OCI-LY7 (cell line): ENCODE data around the gene TBC1D23. TPM values are rescaled to one million over a fixed set of nuclear protein-coding genes. Genes with fewer than 3 reads are reported as not detected.

ENCODE experiments used
- BruUV-seq: library from RNA; stranded (reverse); fragments of 400-500 nt; replicated peaks from 2 replicates; lab custom pipeline; 2021; lab: Mats Ljungman, UMichigan
- CTCF ChIA-PET: fragments of 300-600 bp; sonication (Branson Sonifier 250); formaldehyde crosslinking; loops from one replicate; lab custom pipeline; 2022; ENCODE audit warnings: antibody characterized with exemption; ENCODE audit not compliant: unreplicated experiment; lab: Charles Lee
- POLR2A ChIA-PET: fragments of 300-600 bp; sonication (Branson Sonifier 250); formaldehyde crosslinking; loops from one replicate; lab custom pipeline; 2022; ENCODE audit warnings: antibody characterized with exemption; lab: Charles Lee
- DNase-seq: peaks from one replicate; pipeline ENCODE4 v3.0.0-alpha.2; 2015; ENCODE audit warnings: low spot score
- H2AFZ ChIP-seq: fragments of 200-600 bp; sonication (generic), shearing (Covaris generic); 2 replicates; pipeline ENCODE4 v1.6.1; 2014; ENCODE audit warnings: mild to moderate bottlenecking, antibody characterized with exemption, low read length, moderate library complexity
- H3K27ac ChIP-seq: fragments of 200-600 bp; sonication (generic); 2 replicates; pipeline ENCODE4 v1.5.1; 2014; ENCODE audit warnings: mixed run types, low read depth, mild to moderate bottlenecking, moderate library complexity, low read length, inconsistent platforms; ENCODE audit not compliant: poor library complexity, severe bottlenecking
- H3K36me3 ChIP-seq: fragments of 200-600 bp; sonication (generic); 2 replicates; pipeline ENCODE4 v1.6.1; 2014; ENCODE audit warnings: mild to moderate bottlenecking, antibody characterized with exemption, low read length, moderate library complexity, mixed read lengths; ENCODE audit not compliant: insufficient read depth
- H3K4me1 ChIP-seq: fragments of 200-600 bp; sonication (generic); 2 replicates; pipeline ENCODE4 v1.5.1; 2014; ENCODE audit warnings: mild to moderate bottlenecking, low read length; ENCODE audit not compliant: insufficient read depth, poor library complexity, severe bottlenecking
- H3K4me2 ChIP-seq: fragments of 200-600 bp; sonication (generic); 2 replicates; pipeline ENCODE4 v1.6.1; 2014; ENCODE audit warnings: mild to moderate bottlenecking, low read length
- H3K4me3 ChIP-seq: fragments of 200-600 bp; sonication (generic); 2 replicates; pipeline ENCODE4 v1.5.1; 2014; ENCODE audit warnings: mild to moderate bottlenecking, low read depth, low read length; ENCODE audit not compliant: poor library complexity, severe bottlenecking
- H3K79me2 ChIP-seq: fragments of 200-600 bp; sonication (generic); 2 replicates; pipeline ENCODE4 v1.6.1; 2016; ENCODE audit warnings: low read depth, mild to moderate bottlenecking, low read length, moderate library complexity, mixed read lengths; ENCODE audit not compliant: insufficient read depth
- H3K9me2 ChIP-seq: fragments of 200-600 bp; sonication (generic); 2 replicates; pipeline ENCODE4 v1.6.1; 2016; ENCODE audit warnings: mild to moderate bottlenecking, low read length, mixed read lengths; ENCODE audit not compliant: insufficient read depth
- H3K9me3 ChIP-seq: fragments of 200-600 bp; sonication (generic); 2 replicates; pipeline ENCODE4 v1.6.1; 2014; ENCODE audit warnings: mild to moderate bottlenecking, mixed run types, low read length, mixed read lengths
- H4K20me1 ChIP-seq: fragments of 200-600 bp; sonication (generic); 2 replicates; pipeline ENCODE4 v1.6.1; 2014; ENCODE audit warnings: mild to moderate bottlenecking, antibody characterized with exemption, low read length, moderate library complexity, mixed read lengths; ENCODE audit not compliant: insufficient read depth
- CTCF ChIP-seq: fragments of 200-600 bp; sonication (generic); conservative IDR thresholded peaks from 2 replicates; pipeline ENCODE4 v1.5.1; 2014; ENCODE audit warnings: mild to moderate bottlenecking, antibody characterized with exemption, low read length, moderate library complexity, mixed read lengths
- EZH2phosphoT487 ChIP-seq: fragments of 200-600 bp; sonication (generic); IDR thresholded peaks from 2 replicates; pipeline ENCODE4 v1.6.1; 2018; ENCODE audit warnings: low read depth, borderline replicate concordance, mild to moderate bottlenecking, mixed run types, antibody characterized with exemption, low read length, moderate library complexity, mixed read lengths
- intact Hi-C: fragments of 100-400 bp; cut with micrococcal nuclease; formaldehyde crosslinking; loops from one replicate; pipeline ENCODE4 v1.10.0; 2022; ENCODE audit not compliant: unreplicated experiment
- total RNA-seq, 2 experiments: library from RNA; depleted of rRNA in 1 of 2; stranded (reverse); fragments of >200 nt in 1 of 2; shearing (Covaris generic) in 1 of 2; gene quantifications; 2 replicates each; pipeline ENCODE4 v1.2.3, GENCODE V29; 2014 to 2022

The TBC1D23 gene
- total RNA-seq, 2 experiments from 2014 or later = 12.0 to 23.4 TPM

GRCh38 chr3:100274361-100274760, 13.6 kb downstream of the TBC1D23 start:
- H3K79me2 ChIP-seq = peaks cover 20% of the 10 kb centered on the region; the same call in 1 of the 2 replicates
- no peak overlapping the region for H3K4me3 ChIP-seq
- peaks cover 16% of the 10 kb centered on the region; the same call in 1 of the 2 replicates for H4K20me1 ChIP-seq
- CTCF ChIA-PET = no interaction called here
- H3K27ac ChIP-seq = no peak overlapping the region
- DNase-seq = no peak
- H2AFZ ChIP-seq = no peak overlapping the region
- H3K4me2 ChIP-seq = no peak overlapping the region
- POLR2A ChIA-PET = interaction anchor here (0.6 to 1.2 kb wide), 3 partner anchors 13 to 137 kb away, joined by 3 to 7 read pairs (median 6); partner anchors contain the start of gene TBC1D23
- intact Hi-C loops = no loop called here
- H3K36me3 ChIP-seq = no peaks in the 10 kb centered on the region
- H3K9me3 ChIP-seq = no peaks in the 10 kb centered on the region
- peaks cover 3% of the 10 kb centered on the region for H3K4me1 ChIP-seq
- H3K9me2 ChIP-seq = no peaks in the 10 kb centered on the region
- no TSS peak for BruUV-seq
- TF ChIP-seq EZH2phosphoT487 (no peak), CTCF (no peak)

GRCh38 chr3:100277255-100277800, 16.5 kb downstream of the TBC1D23 start:
- Histone ChIP-seq H3K36me3 (peaks cover 15% of the 10 kb centered on the region), H3K79me2 (peaks cover 14% of the 10 kb centered on the region; the same call in 1 of the 2 replicates), H3K9me3 (no peaks in the 10 kb centered on the region), H3K27ac (no peak overlapping the region), H3K4me3 (no peak overlapping the region), H3K4me1 (peaks cover 3% of the 10 kb centered on the region), H3K9me2 (no peaks in the 10 kb centered on the region), H3K4me2 (no peak overlapping the region), H4K20me1 (no peaks in the 10 kb centered on the region), H2AFZ (no peak overlapping the region)
- CTCF ChIA-PET = no interaction called here
- no TSS peak for BruUV-seq
- no peak for DNase-seq
- POLR2A ChIA-PET = interaction anchor here (0.8 to 1.4 kb wide), 3 partner anchors 10 to 451 kb away, joined by 3 to 4 read pairs (median 3); no protein-coding TSS in a partner anchor
- TF ChIP-seq EZH2phosphoT487 (no peak), CTCF (no peak)
- intact Hi-C loops = no loop called here

GRCh38 chr3:100278910-100279309, 18.1 kb downstream of the TBC1D23 start:
- CTCF ChIA-PET = no interaction called here
- intact Hi-C loops = no loop called here

More at GRCh38 chr3:100278910-100279309, 18.1 kb downstream of the TBC1D23 start:
- Histone ChIP-seq H3K4me2 (no peak overlapping the region), H3K9me2 (no peaks in the 10 kb centered on the region), H3K36me3 (peaks cover 24% of the 10 kb centered on the region), H4K20me1 (no peaks in the 10 kb centered on the region), H3K9me3 (no peaks in the 10 kb centered on the region), H3K27ac (no peak overlapping the region), H2AFZ (no peak overlapping the region), H3K79me2 (peaks cover 14% of the 10 kb centered on the region; the same call in 1 of the 2 replicates), H3K4me1 (peaks cover 3% of the 10 kb centered on the region), H3K4me3 (no peak overlapping the region)
- DNase-seq = no peak
- POLR2A ChIA-PET = interaction anchor here (1.0 kb wide), 1 partner anchor 54 kb away, joined by 3 read pairs; no protein-coding TSS in a partner anchor
- TF ChIP-seq EZH2phosphoT487 (no peak), CTCF (no peak)
- BruUV-seq = no TSS peak
